HG02642 (cell line): ENCODE results near the gene MRPL23.

Source experiments
- ATAC-seq: cut with Tn5 transposase; IDR thresholded peaks from one replicate; pipeline ENCODE4 v1.9.1; 2021; ENCODE audit warnings: mild to moderate bottlenecking; ENCODE audit not compliant: unreplicated experiment, poor library complexity

The MRPL23 gene

DNA sequence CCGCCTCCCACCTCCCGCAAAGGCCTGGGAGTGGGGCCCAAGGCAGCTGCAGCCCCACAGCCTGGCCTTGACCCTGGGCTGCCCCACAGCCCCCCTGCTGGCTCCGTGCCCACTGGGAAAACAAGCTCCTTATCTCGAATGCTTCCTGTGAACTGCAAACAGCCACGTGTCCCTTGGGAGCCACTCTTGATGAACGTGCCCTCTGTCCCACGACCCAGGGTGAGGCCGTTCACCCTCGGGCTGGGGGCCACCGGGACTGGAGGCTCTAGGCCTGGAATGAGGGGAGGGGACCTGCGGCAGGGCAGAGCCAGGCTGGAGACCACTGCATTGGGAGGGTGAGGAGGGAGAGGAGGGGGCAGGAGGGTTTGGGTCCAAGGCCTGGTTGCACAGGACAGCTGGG lies 41.0 kb downstream of the MRPL23 start:
- no peak for ATAC-seq

DNA sequence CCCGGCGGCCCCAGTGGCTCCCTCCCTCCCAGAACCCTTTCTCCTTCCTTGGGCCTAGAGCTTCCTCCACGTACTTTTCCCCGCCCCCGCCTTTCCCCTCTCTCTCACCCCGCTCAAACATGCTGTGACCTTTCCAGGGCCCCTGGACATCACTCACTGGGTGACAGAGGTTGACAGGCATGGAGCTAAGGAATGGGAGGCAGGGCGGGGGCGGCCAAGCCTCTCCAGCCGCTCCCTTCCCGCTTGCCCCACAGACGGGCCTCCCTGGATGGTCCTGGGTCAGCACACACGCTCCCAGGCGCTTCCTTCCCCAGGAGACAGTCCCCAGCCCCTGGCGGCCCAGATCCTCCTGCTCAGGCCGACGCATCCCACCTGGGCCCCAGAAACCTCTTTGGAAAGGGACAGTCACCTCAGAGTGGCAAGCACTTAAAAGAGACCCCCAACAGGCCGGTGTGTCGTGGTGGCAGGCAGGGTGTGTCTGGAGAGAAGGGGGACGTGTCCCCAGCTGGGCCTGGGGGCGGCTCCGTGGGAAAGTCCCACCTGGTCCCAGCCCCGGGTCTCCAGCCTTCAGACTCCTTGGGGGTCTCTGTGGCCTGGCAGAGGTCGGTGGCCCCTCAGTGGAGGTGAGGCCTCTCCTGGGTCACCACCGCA lies 41.7 kb downstream of the MRPL23 start:
- no peak for ATAC-seq

GRCh38 chr11:1989953-1990352 lies 42.8 kb downstream of the MRPL23 start:
- no peak for ATAC-seq

GRCh38 chr11:1990872-1991578 lies 43.9 kb downstream of the MRPL23 start:
- ATAC-seq = no peak

DNA sequence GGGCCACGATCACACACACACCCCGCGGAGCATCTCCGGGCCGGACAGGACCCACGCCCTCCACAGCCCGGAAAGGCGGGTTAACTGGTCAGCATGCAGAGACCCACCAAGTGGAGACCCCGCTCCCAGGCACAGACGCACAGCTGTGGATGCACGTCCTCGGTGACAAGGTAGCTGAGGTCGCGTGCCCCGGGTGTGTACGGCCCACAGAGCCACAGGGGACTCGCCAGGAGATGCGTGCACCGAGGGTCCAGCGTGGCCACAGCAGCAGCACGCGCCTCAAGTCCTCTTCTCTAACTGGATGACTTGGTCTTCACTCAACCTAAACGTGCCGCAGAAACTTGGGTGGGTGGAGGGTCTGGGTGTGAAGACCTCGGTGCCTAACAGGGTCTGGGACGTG lies 45.0 kb downstream of the MRPL23 start:
- ATAC-seq = no peak

- ATAC-seq = no peak
These were observed 47.0 kb downstream of the MRPL23 start for GRCh38 chr11:1994121-1994520.

DNA sequence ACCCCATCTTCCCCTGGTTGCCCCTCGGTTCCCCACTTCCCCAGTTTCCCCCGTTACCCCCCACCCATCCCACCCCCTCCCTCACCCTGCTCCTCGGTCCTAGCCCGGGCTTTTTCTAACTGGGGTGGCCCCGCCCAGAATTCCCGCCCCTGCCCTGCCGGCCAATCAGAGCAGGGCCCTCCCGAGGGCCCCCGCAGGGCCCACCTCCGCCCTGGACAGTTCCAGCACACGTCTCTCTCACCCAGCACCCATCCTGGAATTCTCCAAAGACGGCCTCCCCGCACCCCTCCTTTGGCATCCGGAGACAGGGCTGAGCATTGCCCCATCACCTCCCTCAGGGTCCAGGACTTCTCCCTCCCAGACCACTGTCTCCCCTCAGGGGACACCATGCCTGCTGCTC lies 50.6 kb downstream of the MRPL23 start, which contains the start of gene H19:
Gene H19 (minus strand): TSS at position 88 of the 400 bp plus-strand sequence.
- no peak for ATAC-seq

- ATAC-seq = no peak
These were observed 51.2 kb downstream of the MRPL23 start for GRCh38 chr11:1998290-1998689.

GRCh38 chr11:1998861-1999260 lies 51.7 kb downstream of the MRPL23 start:
- no peak for ATAC-seq

DNA sequence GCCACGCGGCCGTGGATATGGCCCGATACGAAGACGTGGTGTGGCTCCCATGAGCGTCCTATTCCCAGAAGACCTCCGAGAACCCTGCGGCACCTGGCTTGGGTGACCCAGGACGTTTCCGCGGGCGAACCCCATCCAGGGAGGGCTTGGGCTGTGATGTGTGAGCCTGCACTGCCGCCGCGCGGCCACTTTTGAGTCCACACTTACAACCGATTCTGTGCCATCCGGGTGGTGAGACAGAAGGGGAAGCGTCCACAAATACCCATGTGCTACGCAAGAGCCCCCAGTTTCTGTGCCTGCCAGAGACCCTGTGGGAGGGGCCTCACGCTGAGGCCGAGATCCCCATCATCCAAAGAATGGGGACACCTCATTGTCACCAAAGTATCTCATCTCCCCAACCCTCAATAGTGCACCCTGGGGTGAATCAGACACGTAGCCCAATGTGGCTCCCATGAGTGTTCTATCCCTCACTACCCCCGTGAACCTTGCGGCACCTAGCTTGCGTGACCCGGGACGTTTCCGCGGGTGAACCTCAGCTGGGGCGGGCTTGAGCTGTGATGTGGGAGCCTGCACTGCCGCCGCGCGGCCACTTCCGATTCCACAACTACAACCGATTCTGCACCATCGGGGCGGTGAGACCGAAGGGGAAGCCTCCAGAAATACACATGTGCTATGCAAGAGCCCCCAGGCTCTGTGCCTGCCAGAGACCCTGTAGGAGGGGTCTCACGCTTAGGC lies 55.1 kb downstream of the MRPL23 start:
- ATAC-seq = no peak

- no peak for ATAC-seq
These were observed 55.7 kb downstream of the MRPL23 start for GRCh38 chr11:2002807-2003206.

DNA sequence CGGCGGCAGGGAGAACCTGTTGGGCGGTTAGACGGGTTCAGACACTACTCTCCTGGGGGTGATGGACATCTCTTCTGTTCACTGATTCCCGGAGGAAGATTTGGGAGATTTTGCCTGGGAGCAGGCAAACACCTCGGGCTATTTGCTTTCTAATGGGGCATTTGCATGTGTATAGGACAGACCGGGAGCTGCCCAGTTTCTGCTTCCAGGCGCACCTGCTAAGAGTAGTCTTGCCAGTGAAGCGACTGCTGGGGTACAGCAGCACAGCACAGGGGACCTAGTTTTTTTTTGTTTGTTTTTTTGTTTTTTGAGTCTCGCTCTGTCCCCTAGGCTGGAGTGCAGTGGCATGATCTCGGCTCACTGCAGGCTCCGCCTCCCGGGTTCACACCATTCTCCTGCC lies 57.3 kb downstream of the MRPL23 start:
- no peak for ATAC-seq
